ENCODE measurements around the gene NLGN1.

Gene NLGN1

DNA sequence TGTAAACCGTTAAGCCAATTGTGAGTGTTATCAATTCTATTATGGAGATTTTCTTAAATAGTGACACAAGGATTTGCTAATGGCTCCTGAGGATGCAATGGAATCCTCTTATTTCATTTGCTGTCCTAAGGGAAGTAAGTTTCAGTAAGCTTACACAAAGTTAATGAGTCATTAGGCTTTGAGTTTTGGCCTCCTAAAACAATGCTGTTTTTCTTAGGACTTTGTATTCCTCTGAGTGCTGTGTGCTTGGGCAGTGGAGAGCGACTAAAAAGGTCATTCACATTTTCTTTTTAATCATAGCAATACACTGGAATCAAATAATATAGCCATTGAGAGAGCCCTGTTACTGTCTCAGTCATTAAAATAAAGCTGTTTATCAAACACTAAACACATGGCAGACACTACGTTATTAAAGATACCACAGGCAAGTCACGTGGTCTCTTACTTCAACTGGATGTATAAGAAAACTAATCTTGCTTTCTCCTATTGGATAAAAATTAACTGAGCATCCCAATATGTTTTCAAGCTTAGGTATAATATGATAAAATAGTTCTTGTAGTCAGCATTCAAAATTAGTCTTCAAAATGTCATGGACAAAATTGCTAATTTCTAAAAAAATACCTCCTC lies 290.8 kb downstream of the NLGN1 start:
- H3K9ac ChIP-seq, result no peak overlapping the region
- no peaks in the 10 kb centered on the region for H3K4me1 ChIP-seq
- no peaks in the 10 kb centered on the region for H4K20me1 ChIP-seq
- H3K36me3 ChIP-seq, result no peaks in the 10 kb centered on the region
- no peak overlapping the region for H3K4me2 ChIP-seq
- H3K27me3 ChIP-seq, result no peaks in the 10 kb centered on the region
- H3K9me3 ChIP-seq, result no peaks in the 10 kb centered on the region
- H3K4me3 ChIP-seq, result no peak overlapping the region
- H3K27ac ChIP-seq, result no peak overlapping the region
- no peak for TF ChIP-seq Cebpa-rat (IDR thresholded peaks at IDR 0.05)

DNA sequence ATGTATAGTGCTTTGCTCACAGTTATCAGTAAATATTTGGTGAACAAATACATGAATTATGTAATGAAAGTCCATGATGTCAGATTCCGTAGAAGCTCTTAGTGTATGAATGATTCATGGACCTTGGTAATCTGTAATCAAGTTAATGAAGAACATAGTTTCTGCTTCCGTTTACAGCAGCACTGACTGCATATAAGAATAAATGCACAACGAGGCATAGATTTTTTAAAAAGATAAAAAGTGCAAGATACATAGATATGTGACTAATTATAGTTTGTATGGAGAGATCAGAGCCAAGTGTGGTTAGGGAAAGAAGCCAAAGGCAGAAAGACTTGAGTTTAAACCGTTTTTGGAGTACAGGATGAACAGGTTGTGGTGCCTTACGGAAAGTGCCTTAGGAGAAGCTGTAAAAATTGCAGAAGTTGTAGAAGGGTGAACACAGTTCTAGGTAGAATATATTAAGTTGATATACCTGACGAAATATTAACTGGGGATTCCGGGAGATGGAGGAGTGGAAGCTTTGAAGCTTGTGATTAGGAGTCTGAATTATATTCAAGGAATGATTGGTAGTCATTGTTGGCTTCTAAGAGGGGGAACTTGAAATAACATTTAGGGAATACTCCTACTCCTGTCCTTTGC lies 293.1 kb downstream of the NLGN1 start:
- no peak for TF ChIP-seq Cebpa-rat (IDR thresholded peaks at IDR 0.05)
- Histone ChIP-seq H3K36me3 (no peaks in the 10 kb centered on the region), H3K27ac (no peak overlapping the region), H3K4me1 (no peaks in the 10 kb centered on the region), H3K4me3 (no peak overlapping the region), H3K27me3 (no peaks in the 10 kb centered on the region), H4K20me1 (no peaks in the 10 kb centered on the region), H3K9ac (no peak overlapping the region), H3K4me2 (no peak overlapping the region), H3K9me3 (no peaks in the 10 kb centered on the region)

GRCh38 chr3:173699353-173699752 lies 301.8 kb downstream of the NLGN1 start:
- H3K4me1 ChIP-seq, result no peaks in the 10 kb centered on the region
- H3K27me3 ChIP-seq, result no peaks in the 10 kb centered on the region
- no peak overlapping the region for H3K9ac ChIP-seq
- no peaks in the 10 kb centered on the region for H3K36me3 ChIP-seq
- H4K20me1 ChIP-seq, result no peaks in the 10 kb centered on the region
- H3K9me3 ChIP-seq, result no peaks in the 10 kb centered on the region
- no peak overlapping the region for H3K4me2 ChIP-seq
- H3K27ac ChIP-seq, result no peak overlapping the region
- no peak for TF ChIP-seq Cebpa-rat (IDR thresholded peaks at IDR 0.05)
- H3K4me3 ChIP-seq, result no peak overlapping the region

GRCh38 chr3:173700336-173700735 lies 302.8 kb downstream of the NLGN1 start:
- H3K4me1 ChIP-seq, result no peaks in the 10 kb centered on the region
- H3K36me3 ChIP-seq, result no peaks in the 10 kb centered on the region
- H3K4me3 ChIP-seq, result no peak overlapping the region
- H3K27ac ChIP-seq, result no peak overlapping the region
- no peak overlapping the region for H3K9ac ChIP-seq
- no peak for TF ChIP-seq Cebpa-rat (IDR thresholded peaks at IDR 0.05)
- H3K4me2 ChIP-seq, result no peak overlapping the region
- no peaks in the 10 kb centered on the region for H3K27me3 ChIP-seq
- no peaks in the 10 kb centered on the region for H3K9me3 ChIP-seq
- no peaks in the 10 kb centered on the region for H4K20me1 ChIP-seq

- Histone ChIP-seq H3K9me3 (no peaks in the 10 kb centered on the region), H3K4me2 (no peak overlapping the region), H4K20me1 (no peaks in the 10 kb centered on the region), H3K27ac (no peak overlapping the region), H3K36me3 (no peaks in the 10 kb centered on the region), H3K4me1 (no peaks in the 10 kb centered on the region), H3K9ac (no peak overlapping the region), H3K4me3 (no peak overlapping the region), H3K27me3 (no peaks in the 10 kb centered on the region)
- TF ChIP-seq Cebpa-rat (IDR thresholded peaks at IDR 0.05), result no peak
These were observed 305.0 kb downstream of the NLGN1 start for GRCh38 chr3:173702561-173702960.

- no peak overlapping the region for H3K4me2 ChIP-seq
- no peaks in the 10 kb centered on the region for H3K9me3 ChIP-seq
- H3K4me3 ChIP-seq, result no peak overlapping the region
- no peaks in the 10 kb centered on the region for H3K4me1 ChIP-seq
- no peaks in the 10 kb centered on the region for H3K36me3 ChIP-seq
- no peaks in the 10 kb centered on the region for H3K27me3 ChIP-seq
- no peak overlapping the region for H3K9ac ChIP-seq
- no peak for TF ChIP-seq Cebpa-rat (IDR thresholded peaks at IDR 0.05)
- no peak overlapping the region for H3K27ac ChIP-seq
- H4K20me1 ChIP-seq, result no peaks in the 10 kb centered on the region
These were observed 306.2 kb downstream of the NLGN1 start for GRCh38 chr3:173703771-173704170.

DNA sequence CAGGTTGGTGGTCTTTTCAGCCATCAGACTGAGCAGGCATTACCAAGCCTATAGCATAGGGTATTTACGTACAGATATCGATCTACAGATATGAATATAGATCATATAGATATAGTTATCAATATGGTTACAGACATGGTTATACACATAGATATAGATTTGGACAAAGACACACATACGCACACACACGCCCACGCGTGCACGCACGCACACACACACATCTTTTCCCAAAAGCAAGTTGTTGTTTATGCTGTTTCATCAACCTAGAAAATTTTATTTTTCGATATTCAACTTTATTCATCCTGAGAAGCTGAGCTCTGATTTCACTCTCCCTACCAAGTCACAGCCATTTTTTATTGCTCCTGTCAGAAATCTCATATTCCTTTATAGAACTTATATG lies 309.1 kb downstream of the NLGN1 start:
- Histone ChIP-seq H3K9ac (no peak overlapping the region), H3K4me1 (no peaks in the 10 kb centered on the region), H3K9me3 (no peaks in the 10 kb centered on the region), H3K4me2 (no peak overlapping the region), H4K20me1 (no peaks in the 10 kb centered on the region), H3K36me3 (no peaks in the 10 kb centered on the region), H3K27ac (no peak overlapping the region), H3K4me3 (no peak overlapping the region), H3K27me3 (no peaks in the 10 kb centered on the region)
- no peak for TF ChIP-seq Cebpa-rat (IDR thresholded peaks at IDR 0.05)

- H3K4me1 ChIP-seq, result no peaks in the 10 kb centered on the region
- H3K4me2 ChIP-seq, result no peak overlapping the region
- H3K9ac ChIP-seq, result no peak overlapping the region
- H3K4me3 ChIP-seq, result no peak overlapping the region
- H4K20me1 ChIP-seq, result no peaks in the 10 kb centered on the region
- no peaks in the 10 kb centered on the region for H3K9me3 ChIP-seq
- no peak overlapping the region for H3K27ac ChIP-seq
- H3K36me3 ChIP-seq, result no peaks in the 10 kb centered on the region
- H3K27me3 ChIP-seq, result no peaks in the 10 kb centered on the region
- TF ChIP-seq Cebpa-rat (IDR thresholded peaks at IDR 0.05), result no peak
These were observed 310.6 kb downstream of the NLGN1 start for GRCh38 chr3:173708191-173708590.

GRCh38 chr3:173709026-173709425 lies 311.5 kb downstream of the NLGN1 start:
- Histone ChIP-seq H3K27me3 (no peaks in the 10 kb centered on the region), H3K9me3 (no peaks in the 10 kb centered on the region), H3K27ac (no peak overlapping the region), H3K36me3 (no peaks in the 10 kb centered on the region), H3K4me2 (no peak overlapping the region), H3K4me3 (no peak overlapping the region), H3K9ac (no peak overlapping the region), H4K20me1 (no peaks in the 10 kb centered on the region), H3K4me1 (no peaks in the 10 kb centered on the region)
- no peak for TF ChIP-seq Cebpa-rat (IDR thresholded peaks at IDR 0.05)

GRCh38 chr3:173711619-173712018 lies 314.1 kb downstream of the NLGN1 start:
- H3K27me3 ChIP-seq, result no peaks in the 10 kb centered on the region
- H3K9me3 ChIP-seq, result no peaks in the 10 kb centered on the region
- H3K4me3 ChIP-seq, result no peak overlapping the region
- no peaks in the 10 kb centered on the region for H3K36me3 ChIP-seq
- H3K4me1 ChIP-seq, result no peaks in the 10 kb centered on the region
- H3K27ac ChIP-seq, result no peak overlapping the region
- H3K9ac ChIP-seq, result no peak overlapping the region
- no peaks in the 10 kb centered on the region for H4K20me1 ChIP-seq
- H3K4me2 ChIP-seq, result no peak overlapping the region
- no peak for TF ChIP-seq Cebpa-rat (IDR thresholded peaks at IDR 0.05)

Measured in BLaER1 (cell line).